DMS 273 treated with DMSO at 0.1 percent for 48 hours (cell line): ENCODE measurements around the gene C20orf202.
A peak's percentile ranks its signal among the peaks of the same experiment; 100 is the strongest.
"Not testable (repeated sequence)": the region's sequence is repeated elsewhere in the genome, so short reads cannot be mapped to it uniquely, and the experiment has no call there.

ENCODE experiments used
- DNase-seq: peaks from one replicate; lab custom pipeline; 2025; lab: John Stamatoyannopoulos, UW

C20orf202 gene

DNA sequence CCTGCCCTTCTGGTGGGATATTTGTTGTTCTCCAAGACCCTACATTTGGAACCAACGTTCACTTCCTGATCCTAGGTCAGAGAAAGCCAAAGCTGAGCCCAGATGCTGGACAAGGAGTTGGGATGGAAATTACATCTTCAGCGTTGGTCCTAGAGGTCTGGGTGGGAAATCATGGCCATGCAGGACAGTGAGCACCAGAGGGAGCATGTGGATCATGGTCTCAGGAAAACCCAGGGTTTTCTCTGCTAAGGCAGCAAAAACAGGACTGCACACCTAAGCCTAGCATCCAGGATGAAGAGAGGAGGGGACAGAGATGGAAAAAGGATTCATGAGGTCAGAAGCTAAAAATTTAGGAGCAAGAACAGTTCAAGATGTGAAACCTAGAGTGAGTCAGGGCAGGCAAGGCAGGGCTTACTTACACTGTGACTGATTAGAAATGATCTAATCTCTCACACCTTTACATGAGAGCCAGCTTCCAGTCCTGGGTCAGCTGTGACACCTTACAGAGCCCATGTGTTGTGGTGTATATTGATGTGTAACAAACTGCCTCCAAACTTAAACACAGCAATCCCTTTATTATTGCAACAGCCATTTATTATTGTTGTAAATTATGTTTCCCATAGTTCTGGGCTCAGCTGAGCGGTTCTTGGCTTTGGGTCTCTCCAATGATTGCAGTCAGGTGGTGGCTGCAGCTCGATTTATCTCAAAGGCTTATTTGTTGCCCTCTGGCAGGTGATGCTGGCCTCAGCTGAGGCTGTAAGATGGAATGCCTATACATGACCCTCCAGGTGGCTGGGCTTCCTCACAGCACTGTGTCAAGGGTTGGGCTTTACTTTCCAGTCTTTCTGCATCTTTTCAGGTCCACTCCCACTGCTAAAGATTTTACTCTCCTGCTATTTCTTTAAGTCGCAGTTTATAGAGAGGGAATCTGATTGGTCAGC, 6.5 kb downstream of the C20orf202 start:
- DNase-seq: no peak

DNA sequence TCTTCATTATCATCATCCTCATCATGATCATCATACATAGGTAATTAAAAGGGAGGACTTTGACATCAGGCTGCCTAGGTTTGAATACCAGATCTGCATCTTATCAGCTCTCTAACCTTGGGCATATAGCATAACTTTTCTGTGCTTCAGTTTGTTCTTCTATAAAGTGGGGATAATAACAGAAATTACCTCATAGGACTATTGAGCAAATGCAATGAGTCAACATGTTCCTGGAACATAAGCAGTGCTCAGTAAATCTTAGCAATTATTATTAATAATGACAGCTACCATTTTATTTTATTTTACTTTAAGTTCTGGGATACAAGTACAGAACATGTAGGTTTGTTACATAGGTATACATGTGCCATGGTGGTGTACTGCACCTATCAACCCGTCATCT, 7.2 kb downstream of the C20orf202 start:
- DNase-seq: no peak

DNA sequence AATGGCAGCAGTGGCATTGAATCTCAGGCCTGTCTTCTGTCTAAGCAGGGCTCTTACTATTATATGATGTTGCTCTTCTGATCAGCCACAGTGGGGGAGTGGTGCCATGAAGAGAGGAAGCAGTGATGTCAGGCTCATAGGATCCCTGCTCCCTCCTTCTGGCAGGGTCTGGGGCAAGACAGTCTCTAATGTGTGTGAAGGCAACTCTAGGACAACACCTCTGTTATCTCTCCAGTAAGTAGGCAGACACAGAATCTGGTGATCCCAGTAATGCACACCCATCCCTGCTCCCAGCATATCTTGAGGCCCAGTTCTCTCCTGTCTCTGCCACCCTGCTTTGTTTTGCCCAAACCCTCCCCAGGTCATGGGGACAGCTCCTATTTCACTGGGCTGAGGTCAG, 8.8 kb downstream of the C20orf202 start:
- no peak for DNase-seq

DNA sequence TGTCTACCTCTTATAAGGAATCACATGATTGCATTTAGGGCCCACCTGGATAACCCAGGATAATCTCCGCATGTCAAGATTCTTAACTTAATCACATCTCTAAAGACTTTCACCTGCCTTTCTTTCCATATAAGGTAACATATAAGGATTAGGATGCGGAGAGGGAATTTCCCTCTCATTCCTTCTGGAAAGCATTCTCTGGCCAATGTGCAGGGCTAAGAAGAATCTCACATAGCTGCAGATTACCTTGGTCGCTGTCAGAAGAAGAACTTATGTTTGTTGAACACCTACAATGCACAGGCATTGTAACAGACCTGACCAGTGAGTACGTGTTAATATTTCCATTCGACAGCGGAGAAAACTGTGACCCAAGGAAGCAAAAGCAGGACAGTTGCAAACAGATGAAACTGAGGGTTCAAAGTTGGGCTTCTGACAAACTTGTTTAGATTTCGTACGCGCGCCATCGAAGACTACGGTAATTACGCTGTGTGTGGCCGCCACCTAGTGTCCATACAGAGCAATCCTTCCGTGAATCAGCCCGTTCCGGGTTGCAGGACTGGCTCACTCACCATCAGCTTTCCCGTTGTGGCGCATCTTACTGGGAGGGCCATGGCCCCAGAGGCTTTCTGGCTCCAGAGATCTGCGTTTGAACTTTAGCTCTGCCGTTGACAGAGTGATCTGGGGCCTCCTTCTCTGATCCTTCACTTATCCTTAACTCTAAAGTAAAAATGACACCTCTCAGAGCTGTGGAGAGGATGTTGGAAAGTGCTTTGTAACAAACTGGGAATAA, 9.5 kb downstream of the C20orf202 start:
- DNase-seq: peak; percentile 36

DNA sequence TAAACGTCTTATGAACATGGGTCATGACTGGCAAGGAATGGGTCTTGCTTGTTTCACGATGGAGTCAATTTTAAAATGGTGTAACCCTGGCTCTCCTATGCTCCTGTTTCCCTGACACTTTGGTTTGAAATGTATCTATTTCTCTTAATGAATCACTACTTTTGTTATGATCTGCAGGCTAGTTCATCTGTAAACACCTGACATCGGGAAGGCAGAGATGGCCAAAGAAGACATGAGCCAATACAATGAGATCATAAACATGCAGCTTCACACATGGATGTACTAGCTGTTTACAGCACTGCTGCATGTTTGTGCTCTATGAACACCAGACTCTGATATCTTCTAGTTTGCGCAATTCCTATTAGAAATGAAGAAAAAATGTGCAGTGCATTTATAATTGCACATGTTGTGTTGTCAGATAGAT, 11.6 kb downstream of the C20orf202 start:
- DNase-seq: no peak

DNA sequence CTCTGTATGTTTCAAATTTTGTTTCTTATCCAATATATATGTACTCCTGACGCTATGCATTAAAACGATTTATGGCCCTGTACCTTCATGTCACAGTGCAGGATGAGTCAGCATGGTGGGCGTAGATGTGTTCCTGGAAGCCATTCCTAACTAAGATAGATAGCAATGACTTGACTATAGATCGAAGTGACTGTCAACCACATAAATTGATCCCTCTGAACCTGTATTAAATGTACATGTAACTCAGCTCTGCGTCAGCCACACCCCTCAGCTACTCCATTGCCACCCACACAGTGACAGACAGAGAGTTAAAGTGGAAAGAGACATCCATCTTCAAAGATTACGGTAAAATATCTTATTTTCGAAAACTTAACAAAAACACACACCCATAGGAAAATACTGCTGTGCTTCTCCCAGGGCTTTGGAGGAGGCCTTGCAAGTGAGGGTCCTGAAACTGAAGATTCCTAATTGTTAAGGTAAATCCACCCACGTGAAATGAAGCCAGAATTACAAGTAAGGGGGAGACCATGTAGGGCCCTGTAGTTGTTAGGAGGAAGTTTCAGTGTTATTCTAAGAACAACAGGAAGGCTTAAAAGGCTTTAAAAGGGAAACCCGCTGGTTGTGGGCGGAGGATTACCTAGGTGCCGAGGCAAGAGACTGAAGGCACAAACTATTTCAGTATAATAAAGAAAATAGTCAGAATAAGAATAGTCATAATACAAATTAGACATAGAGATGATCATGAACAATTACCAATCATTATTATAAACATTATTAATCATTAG, 12.3 kb downstream of the C20orf202 start:
- DNase-seq: no peak

DNA sequence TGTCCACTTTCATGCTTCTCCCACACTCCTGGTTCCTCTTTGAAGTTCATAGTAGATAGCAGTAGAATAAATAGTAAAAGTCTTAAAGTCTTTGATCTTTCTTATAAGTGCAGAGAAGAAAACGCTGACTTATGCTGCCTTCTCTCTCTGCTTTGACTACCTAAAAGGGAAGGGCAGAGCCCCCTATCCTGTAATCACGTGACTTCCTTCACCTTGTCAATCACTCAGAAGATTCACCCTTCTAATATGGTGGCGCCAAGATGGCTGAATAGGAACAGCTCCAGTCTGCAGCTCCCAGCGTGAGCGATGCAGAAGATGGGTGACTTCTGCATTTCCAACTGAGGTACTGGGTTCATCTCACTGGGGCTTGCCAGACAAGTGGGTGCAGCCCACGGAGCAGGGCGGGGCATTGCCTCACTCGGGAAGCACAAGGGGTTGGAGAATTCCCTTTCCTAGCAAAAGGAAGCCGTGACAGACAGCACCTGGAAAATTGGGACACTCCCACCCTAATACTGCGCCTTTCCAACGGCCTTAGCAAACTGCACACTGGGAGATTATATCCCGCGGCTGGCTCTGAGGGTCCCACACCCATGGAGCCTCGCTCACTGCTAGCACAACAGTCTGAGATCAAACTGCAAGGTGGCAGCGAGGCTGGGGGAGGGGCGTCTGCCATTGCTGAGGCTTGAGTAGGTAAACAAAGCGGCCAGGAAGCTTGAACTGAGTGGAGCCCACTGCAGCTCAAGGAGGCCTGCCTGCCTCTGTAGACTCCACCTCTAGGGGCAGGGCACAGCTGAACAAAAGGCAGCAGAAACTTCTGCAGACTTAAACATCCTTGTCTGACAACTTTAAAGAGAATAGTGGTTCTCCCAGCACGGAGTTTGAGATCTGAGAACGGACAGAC, 13.5 kb downstream of the C20orf202 start:
- not testable (repeated sequence) for DNase-seq

DNA sequence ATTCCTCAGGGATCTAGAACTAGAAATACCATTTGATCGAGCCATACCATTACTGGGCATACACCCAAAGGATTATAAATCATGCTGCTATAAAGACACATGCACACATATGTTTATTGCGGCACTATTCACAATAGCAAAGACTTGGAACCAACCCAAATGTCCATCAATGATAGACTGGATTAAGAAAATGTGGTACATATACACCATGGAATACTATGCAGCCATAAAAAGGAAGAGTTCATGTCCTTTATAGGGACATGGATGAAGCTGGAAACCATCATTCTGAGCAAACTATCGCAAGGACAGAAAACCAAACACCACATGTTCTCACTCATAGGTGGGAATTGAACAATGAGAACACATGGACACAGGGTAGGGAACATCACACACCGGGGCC, 19.5 kb downstream of the C20orf202 start:
- not testable (repeated sequence) for DNase-seq

DNA sequence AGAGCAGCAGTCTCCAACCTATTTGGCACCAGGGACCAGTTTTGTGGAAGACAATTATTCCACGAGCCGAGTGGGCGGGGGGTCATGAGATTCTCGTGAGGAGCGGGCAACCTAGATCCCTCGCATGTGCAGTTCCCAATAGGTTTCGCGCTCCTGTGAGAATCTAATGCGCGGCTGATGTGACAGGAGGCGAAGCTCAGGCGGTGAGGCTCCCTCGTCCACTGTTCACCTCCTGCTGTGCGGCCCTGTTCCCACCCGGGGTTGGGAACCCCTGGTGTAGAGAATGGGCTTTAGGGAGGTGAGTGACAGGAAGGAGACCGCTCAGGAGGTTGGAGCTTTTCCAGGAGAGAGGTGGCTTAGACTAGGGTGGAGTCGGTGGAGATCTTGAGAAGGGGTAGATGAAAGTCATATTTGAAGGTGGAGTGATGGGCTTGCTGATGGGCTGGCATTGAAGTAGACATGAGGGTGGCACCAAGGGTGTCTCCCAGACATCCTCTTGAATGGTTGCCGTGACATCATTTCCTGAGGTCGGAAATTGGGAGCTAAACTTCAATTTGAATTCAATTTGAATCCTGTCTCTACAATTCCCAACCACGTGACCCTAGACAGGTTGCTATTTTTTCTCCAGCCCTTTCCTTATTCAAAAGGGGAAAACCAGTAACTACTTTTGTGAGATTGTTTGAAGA, 21.1 kb downstream of the C20orf202 start:
- no peak for DNase-seq

DNA sequence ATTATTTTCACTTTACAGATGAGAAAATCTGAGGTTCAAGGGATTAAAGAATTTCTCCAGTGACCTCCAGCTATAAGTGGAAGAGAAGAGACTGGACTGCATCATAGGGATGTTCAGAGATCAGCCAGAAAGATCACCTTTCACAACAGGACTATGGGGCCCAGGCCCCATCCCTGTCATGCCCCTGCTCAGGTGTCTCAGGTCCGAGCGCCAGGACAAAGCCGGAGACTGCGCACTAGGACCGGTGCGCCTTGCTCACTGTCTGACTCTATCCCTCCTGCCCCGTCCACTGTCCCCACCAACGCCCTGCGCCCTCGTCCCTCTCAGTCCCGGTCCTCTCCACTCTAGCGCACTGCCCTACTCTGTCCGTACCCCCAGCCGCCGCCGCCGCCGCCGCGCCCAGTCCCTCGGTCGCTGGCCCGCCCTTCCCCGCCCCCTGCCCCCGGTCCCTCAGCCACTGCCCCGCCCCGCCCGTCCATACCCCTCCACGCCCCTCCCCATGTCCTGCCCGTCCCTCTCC, 22.1 kb downstream of the C20orf202 start:
- no peak for DNase-seq

DNA sequence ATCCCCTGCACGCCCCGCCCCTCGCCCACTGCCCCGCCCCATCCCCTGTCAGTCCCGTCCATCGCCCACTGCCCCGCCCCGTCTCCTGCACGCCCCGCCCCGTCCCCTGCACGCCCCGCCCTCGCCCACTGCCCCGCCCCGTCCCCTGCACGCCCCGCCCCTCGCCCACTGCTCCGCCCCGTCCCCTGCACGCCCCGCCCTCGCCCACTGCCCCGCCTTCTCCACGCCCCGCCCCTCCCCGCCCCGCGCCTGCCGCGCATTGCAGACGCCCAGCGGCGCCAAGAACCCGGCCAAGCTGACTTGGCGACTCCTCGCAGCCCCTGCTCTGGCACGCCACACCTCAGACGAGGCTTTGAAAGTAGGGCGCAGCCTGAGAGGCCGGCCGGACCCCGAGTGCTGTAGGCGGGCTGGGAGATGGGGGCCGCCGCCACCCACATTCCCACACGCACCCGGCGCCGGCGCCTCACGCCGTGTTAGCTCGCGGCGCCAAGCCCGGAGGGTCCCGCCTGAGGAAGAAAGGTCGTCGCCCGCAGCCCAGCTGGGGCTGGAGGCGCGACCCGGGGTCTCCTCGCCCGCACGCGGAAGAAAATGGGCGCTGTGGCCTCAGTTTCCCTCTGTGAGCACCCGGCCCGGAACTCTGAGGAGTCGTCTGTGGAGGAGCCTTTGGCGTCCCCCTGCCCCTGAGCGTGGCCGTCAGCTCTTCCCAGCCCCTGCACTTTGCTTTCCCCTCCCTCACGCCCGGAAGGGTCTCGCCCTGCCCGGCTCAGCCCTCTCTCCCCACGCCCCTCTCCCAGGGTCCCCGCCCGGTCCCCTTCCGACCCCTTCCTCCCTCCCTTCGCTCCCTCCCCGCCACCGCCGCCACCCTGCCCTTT, 22.8 kb downstream of the C20orf202 start, which contains the start of gene RAD21L1:
RAD21L1 (plus strand) TSS at position 262 of the 872 bp plus-strand sequence. CDS start 2,410 bp downstream, outside the sequence.
- DNase-seq: no peak

DNA sequence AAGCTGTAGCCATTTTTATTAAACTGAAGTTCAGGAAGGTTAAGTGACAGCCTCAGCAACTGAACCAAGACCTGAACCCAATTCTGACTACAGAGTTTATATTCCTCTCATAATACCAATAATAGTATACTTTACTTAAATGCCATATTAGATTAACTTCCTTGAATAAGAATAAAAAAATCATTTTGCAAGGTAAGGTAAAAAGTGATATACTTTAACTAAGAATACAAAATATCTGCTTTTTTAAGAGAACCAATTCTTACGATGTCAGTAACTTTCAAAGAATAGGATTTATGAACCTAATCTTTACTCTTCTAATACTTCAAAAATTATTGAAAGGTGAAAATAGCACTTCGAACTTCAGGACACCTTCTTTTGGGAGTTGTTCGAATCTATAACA, 26.3 kb downstream of the C20orf202 start:
- no peak for DNase-seq

DNA sequence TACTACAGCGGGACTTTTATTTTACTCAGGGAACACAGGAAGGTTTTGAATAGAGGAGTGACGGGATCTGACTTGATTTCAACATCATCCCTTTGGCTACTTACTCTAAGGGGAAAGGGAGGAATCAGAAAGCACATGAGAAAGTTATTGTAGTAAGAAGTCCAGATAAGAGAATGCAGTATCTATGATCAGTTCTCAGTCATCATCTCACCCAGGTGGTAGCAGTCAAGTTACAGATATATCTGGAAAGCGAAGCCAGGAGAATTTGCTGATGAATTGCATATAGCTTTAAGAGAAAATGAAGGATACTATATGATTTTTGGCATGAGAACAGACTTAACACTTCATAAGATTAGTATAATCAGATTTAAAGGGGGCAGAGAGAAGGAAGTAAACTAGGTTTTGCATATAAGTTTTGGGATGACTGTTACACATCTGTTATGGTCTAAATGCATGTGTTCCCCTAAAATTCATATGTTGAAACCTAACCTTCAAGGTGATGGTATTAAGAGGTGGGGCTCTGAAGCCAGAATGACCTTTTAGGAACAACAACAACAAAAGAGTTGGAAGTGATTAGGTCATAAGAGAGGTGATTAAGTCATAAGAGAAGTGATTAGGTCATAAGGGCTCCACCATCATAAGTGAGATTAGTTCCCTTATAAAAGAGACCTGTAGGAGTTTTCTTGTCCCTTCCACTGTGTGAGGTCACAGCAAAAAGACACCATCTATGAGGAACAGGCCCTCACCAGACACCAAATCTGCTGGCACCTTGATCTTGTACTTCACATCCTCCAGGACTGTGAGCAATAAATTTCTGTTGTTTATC, 29.2 kb downstream of the C20orf202 start:
- no peak for DNase-seq

DNA sequence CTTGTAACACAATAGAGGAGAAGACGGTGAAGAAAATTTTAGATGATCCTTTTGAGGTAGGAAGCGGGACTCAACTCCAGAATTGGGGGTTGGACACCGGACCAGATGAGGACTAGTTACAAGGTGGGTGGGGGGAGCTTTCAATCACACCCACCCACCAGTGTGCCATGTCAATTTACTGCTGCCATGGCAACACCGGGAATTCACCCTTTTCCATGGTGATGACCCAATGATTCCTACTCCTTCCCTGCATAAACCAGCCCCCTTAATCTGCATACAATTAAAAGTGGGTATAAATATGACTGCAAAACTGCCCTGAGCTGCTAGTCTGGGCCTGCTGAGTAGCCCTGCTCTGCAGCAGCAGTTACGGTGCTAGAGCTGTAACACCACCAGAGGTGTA, 37.3 kb downstream of the C20orf202 start:
- no peak for DNase-seq

DNA sequence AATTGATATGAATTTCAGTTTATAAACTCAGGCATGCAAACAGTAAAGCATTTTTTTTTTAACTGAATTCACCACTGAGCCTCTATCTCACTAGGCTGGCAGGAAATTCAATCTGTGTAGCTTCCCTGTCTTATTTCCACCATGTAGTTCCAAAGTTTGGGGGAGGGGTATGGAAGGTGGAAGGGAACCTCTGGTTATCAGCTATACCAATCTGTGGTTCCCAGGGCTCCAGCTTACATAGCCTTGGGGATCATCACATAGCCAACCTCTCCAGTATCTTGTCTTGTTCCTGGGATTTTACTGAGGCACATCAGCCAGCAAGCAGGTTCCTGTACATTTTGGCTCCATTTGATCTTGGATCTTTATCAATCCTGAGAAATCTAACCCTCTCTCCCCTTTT, 38.2 kb downstream of the C20orf202 start:
- no peak for DNase-seq

DNA sequence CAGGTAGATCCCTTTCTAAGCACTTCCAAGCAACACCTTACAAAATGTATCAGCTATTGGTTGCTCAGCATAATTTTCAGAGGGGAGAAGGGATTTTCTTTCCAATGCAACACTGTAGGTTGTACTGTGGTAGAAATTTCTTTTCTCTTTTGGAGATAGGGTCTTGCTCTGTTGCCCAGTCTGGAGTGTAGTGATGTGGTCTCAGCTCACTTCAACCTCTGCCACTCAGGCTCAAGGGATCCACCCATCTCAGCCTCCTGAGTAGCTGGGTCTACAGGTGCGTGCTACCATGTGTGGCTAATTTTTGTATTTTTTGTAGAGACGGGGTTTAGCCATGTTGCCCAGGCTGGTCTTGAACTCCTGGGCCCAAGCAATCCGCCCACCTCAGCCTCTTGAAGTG, 38.8 kb downstream of the C20orf202 start:
- DNase-seq: no peak

DNA sequence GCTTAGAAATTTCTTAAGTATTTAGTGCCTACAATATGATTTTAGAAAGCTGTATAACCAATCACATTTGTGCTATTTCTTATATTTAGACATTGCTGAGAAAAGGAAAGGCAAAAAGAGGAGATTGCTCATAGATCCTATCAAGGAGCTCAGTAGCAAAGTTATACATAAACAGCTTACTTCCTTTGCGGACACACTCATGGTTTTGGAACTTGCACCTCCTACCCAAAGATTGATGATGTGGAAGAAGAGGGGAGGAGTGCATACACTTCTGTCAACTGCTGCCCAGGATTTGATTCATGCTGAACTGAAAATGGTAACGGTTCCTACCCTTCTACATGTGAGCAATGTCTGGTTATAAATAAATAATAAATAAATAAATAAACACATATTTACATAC, 39.3 kb downstream of the C20orf202 start:
- no peak for DNase-seq

DNA sequence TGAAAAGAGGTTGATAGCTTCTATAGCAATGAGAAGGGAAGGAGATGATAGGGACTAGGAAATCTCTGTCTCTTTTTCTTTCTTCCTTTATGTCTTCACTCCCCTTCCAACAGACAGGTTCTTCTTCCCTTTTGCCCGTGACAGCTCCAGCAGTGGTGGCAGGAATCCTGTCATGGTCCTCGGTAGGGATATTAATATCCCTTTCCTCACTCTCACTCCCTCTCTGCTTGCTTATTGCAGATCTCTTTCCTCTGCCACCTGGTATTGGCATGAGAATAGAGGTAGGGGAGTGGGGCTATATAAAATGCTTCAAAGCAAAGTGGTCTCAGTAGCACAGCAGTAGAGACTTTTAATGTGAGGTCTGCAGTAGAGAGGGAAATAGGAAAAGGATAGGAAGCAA, 42.3 kb downstream of the C20orf202 start:
- DNase-seq: no peak
